Measurements from ENCODE around the gene AJAP1.

AJAP1 gene

GRCh38 chr1:4657960-4658541 is 3.6 kb downstream of the AJAP1 start:
- DNase-seq (ENCODE audit: low read depth): no peak

GRCh38 chr1:4658643-4659628 is 4.5 kb downstream of the AJAP1 start:
- DNase-seq (ENCODE audit: low read depth): no peak

GRCh38 chr1:4660917-4661594 is 6.6 kb downstream of the AJAP1 start:
- DNase-seq (ENCODE audit: low read depth): no peak

- no peak for DNase-seq (ENCODE audit: low read depth)
Observed at GRCh38 chr1:4661595-4661917, 7.1 kb downstream of the AJAP1 start.

- no peak for DNase-seq (ENCODE audit: low read depth)
Observed at GRCh38 chr1:4662168-4662567, 7.8 kb downstream of the AJAP1 start.

- DNase-seq (ENCODE audit: low read depth): no peak
Observed at GRCh38 chr1:4662723-4663122, 8.3 kb downstream of the AJAP1 start.

- DNase-seq (ENCODE audit: low read depth): no peak
Observed at GRCh38 chr1:4664095-4664494, 9.7 kb downstream of the AJAP1 start.

- no peak for DNase-seq (ENCODE audit: low read depth)
Observed at GRCh38 chr1:4664606-4665005, 10.2 kb downstream of the AJAP1 start.

- no peak for DNase-seq (ENCODE audit: low read depth)
Observed at GRCh38 chr1:4665456-4665855, 11.0 kb downstream of the AJAP1 start.

GRCh38 chr1:4666683-4667082 is 12.3 kb downstream of the AJAP1 start:
- peak; percentile 23 for DNase-seq (ENCODE audit: low read depth)

- DNase-seq (ENCODE audit: low read depth): peak; percentile 39
Observed at GRCh38 chr1:4668743-4669700, 14.6 kb downstream of the AJAP1 start.

GRCh38 chr1:4670265-4670664 is 15.9 kb downstream of the AJAP1 start:
- DNase-seq (ENCODE audit: low read depth): no peak

GRCh38 chr1:4671828-4672227 is 17.4 kb downstream of the AJAP1 start:
- no peak for DNase-seq (ENCODE audit: low read depth)

- no peak for DNase-seq (ENCODE audit: low read depth)
Observed at GRCh38 chr1:4673494-4673893, 19.1 kb downstream of the AJAP1 start.

GRCh38 chr1:4674117-4674516 is 19.7 kb downstream of the AJAP1 start:
- DNase-seq (ENCODE audit: low read depth): no peak

GRCh38 chr1:4674676-4675075 is 20.3 kb downstream of the AJAP1 start:
- DNase-seq (ENCODE audit: low read depth): no peak

- no peak for DNase-seq (ENCODE audit: low read depth)
Observed at GRCh38 chr1:4675454-4676186, 21.2 kb downstream of the AJAP1 start.

GRCh38 chr1:4676253-4676652 is 21.8 kb downstream of the AJAP1 start:
- no peak for DNase-seq (ENCODE audit: low read depth)

- no peak for DNase-seq (ENCODE audit: low read depth)
Observed at GRCh38 chr1:4677608-4678007, 23.2 kb downstream of the AJAP1 start.

GRCh38 chr1:4678066-4678717 is 23.8 kb downstream of the AJAP1 start:
- no peak for DNase-seq (ENCODE audit: low read depth)

GRCh38 chr1:4681026-4681425 is 26.6 kb downstream of the AJAP1 start:
- DNase-seq (ENCODE audit: low read depth): no peak
